A549 (cell line): Measurements from ENCODE around the gene SAXO1. TPM values are rescaled to one million over a fixed set of nuclear protein-coding genes. Genes with fewer than 3 reads are reported as not detected.

ENCODE experiments used
- ATAC-seq, 2 experiments: fragments of 200-7000 bp in 1 of 2; fragments of >200 bp in 1 of 2; cut with Nextera tagmentation in 1 of 2; cut with Tn5 transposase in 1 of 2; 3 replicates each; pipeline versions ENCODE4 v1.8.0 to v1.9.1; 2018 to 2020; ENCODE audit warnings: mild to moderate bottlenecking in 1 of 2, moderate library complexity in 1 of 2
- CTCF ChIA-PET: fragments of 300-600 bp; sonication (Branson Sonifier 250); formaldehyde crosslinking; extraction: SDS; loops from one replicate; lab custom pipeline; 2021; ENCODE audit warnings: antibody characterized with exemption, inconsistent platforms; lab: Yijun Ruan, JAX
- POLR2A ChIA-PET: fragments of 350-600 bp; formaldehyde crosslinking; extraction: SDS; loops from one replicate; lab custom pipeline; 2021; ENCODE audit warnings: antibody characterized with exemption, inconsistent platforms; lab: Yijun Ruan, JAX
- DNase-seq, 2 experiments: peaks; one replicate each; pipeline versions ENCODE4 v3.0.0 to v3.0.0-alpha.2; 2011 to 2016; ENCODE audit warnings: low read depth in 1 of 2, low spot score in 1 of 2
- FAIRE-seq: peaks from 2 replicates; lab custom pipeline; 2011; peaks lifted over from hg19 to GRCh38; lab: Jason Lieb, UNC
- H3K27ac ChIP-seq, 2 experiments: fragments of >200 bp; sonication (Bioruptor Twin); formaldehyde crosslinking; 3 replicates each; pipeline ENCODE4 v1.5.1; 2016 to 2017
- H3K4me1 ChIP-seq: fragments of >200 bp; sonication (Bioruptor Twin); formaldehyde crosslinking; 3 replicates; pipeline ENCODE4 v1.6.1; 2016
- H3K4me2 ChIP-seq: fragments of >200 bp; sonication (Bioruptor Twin); formaldehyde crosslinking; 3 replicates; pipeline ENCODE4 v1.6.1; 2016
- H3K4me3 ChIP-seq: fragments of >200 bp; sonication (Bioruptor Twin); formaldehyde crosslinking; 3 replicates; pipeline ENCODE4 v1.5.1; 2016
- H3K9me3 ChIP-seq: fragments of >200 bp; sonication (Bioruptor Twin); formaldehyde crosslinking; 3 replicates; pipeline ENCODE4 v1.6.1; 2016
- BHLHE40 ChIP-seq: IDR thresholded peaks from 2 replicates; pipeline ENCODE4 v1.6.1; 2012; ENCODE audit warnings: low read depth, low read length, inconsistent platforms
- CBX8 ChIP-seq: fragments of 200-600 bp; sonication (generic); IDR thresholded peaks from 2 replicates; pipeline ENCODE4 v1.6.1; 2016
- CEBPB ChIP-seq, 2 experiments: fragments of >200 bp in 1 of 2; sonication (Bioruptor Twin) in 1 of 2; formaldehyde crosslinking in 1 of 2; IDR thresholded peaks; 2 replicates each; pipeline ENCODE4 v1.6.1; 2012 to 2016
- CHD2 ChIP-seq: fragments of 150-350 bp; IDR thresholded peaks from 2 replicates; pipeline ENCODE4 v1.6.1; 2014; ENCODE audit warnings: low read length; ENCODE audit not compliant: partially characterized antibody
- EP300 ChIP-seq, 2 experiments: fragments of >200 bp; sonication (Bioruptor Twin); formaldehyde crosslinking; IDR thresholded peaks; 2 replicates in 1 of 2; 3 replicates in 1 of 2; pipeline ENCODE4 v1.6.1; 2016 to 2017
- ESRRA ChIP-seq: fragments of 150-350 bp; IDR thresholded peaks from 2 replicates; pipeline ENCODE4 v1.6.1; 2014; ENCODE audit warnings: mild to moderate bottlenecking, low read length, borderline replicate concordance
- FOSB ChIP-seq: fragments of 250-450 bp; sonication (Bioruptor Pico); IDR thresholded peaks from 2 replicates; pipeline ENCODE4 v1.5.0; 2020; ENCODE audit warnings: mild to moderate bottlenecking, moderate library complexity
- GATA3 ChIP-seq: IDR thresholded peaks from 2 replicates; pipeline ENCODE4 v1.6.1; 2012; ENCODE audit warnings: borderline replicate concordance
- HDAC2 ChIP-seq: fragments of 200-600 bp; sonication (generic); IDR thresholded peaks from 2 replicates; pipeline ENCODE4 v1.6.1; 2016
- HEYL ChIP-seq: fragments of 250-450 bp; sonication (Bioruptor Pico); IDR thresholded peaks from 2 replicates; pipeline ENCODE4 v1.8.0; 2021; ENCODE audit warnings: mild to moderate bottlenecking, moderate library complexity
- HOXB13 ChIP-seq: fragments of 250-450 bp; sonication (Bioruptor Pico); IDR thresholded peaks from 2 replicates; pipeline ENCODE4 v1.5.0; 2020; ENCODE audit warnings: low read depth, mild to moderate bottlenecking, moderate library complexity
- HOXB5 ChIP-seq: fragments of 250-450 bp; sonication (Bioruptor Pico); IDR thresholded peaks from 2 replicates; pipeline ENCODE4 v1.5.0; 2020; ENCODE audit warnings: mild to moderate bottlenecking, moderate library complexity
- JUN ChIP-seq, 2 experiments: fragments of >200 bp; sonication (Bioruptor Twin); formaldehyde crosslinking; IDR thresholded peaks; 2 replicates in 1 of 2; 3 replicates in 1 of 2; pipeline ENCODE4 v1.6.1; 2016 to 2017
- KDM5A ChIP-seq: fragments of 200-600 bp; sonication (generic); IDR thresholded peaks from 2 replicates; pipeline ENCODE4 v1.6.1; 2016; ENCODE audit warnings: antibody characterized with exemption, mild to moderate bottlenecking
- MAFK ChIP-seq: fragments of 450-650 bp; IDR thresholded peaks from 2 replicates; pipeline ENCODE4 v1.6.1; 2014; ENCODE audit not compliant: partially characterized antibody
- MYC ChIP-seq: IDR thresholded peaks from 2 replicates; pipeline ENCODE4 v1.6.1; 2012; ENCODE audit warnings: mild to moderate bottlenecking, inconsistent platforms, low read length, improper control_type of control experiment, borderline replicate concordance
- NFE2L2 ChIP-seq: fragments of 150-350 bp; conservative IDR thresholded peaks from 2 replicates; pipeline ENCODE4 v1.6.1; 2014; ENCODE audit warnings: low read length
- NPAS2 ChIP-seq: fragments of 250-450 bp; sonication (Bioruptor Pico); IDR thresholded peaks from 2 replicates; pipeline ENCODE4 v1.8.0; 2022; ENCODE audit warnings: mild to moderate bottlenecking, moderate library complexity, borderline replicate concordance
- NR3C1 ChIP-seq: fragments of >200 bp; sonication (Bioruptor Twin); formaldehyde crosslinking; IDR thresholded peaks from 3 replicates; pipeline ENCODE4 v1.6.1; 2017
- PBX3 ChIP-seq: IDR thresholded peaks from 2 replicates; pipeline ENCODE4 v1.6.1; 2012
- PHF8 ChIP-seq: fragments of 200-600 bp; sonication (generic); IDR thresholded peaks from 2 replicates; pipeline ENCODE4 v1.6.1; 2016; ENCODE audit warnings: low read depth, mild to moderate bottlenecking, antibody characterized with exemption, moderate library complexity, borderline replicate concordance
- RCOR1 ChIP-seq: fragments of 150-350 bp; IDR thresholded peaks from 2 replicates; pipeline ENCODE4 v1.6.1; 2014; ENCODE audit warnings: antibody characterized with exemption, low read length, low read depth
- RFX5 ChIP-seq: fragments of 450-650 bp; IDR thresholded peaks from 2 replicates; pipeline ENCODE4 v1.7.1; 2014; ENCODE audit warnings: antibody characterized with exemption, mild to moderate bottlenecking, moderate library complexity
- SREBF2 ChIP-seq: fragments of 450-650 bp; IDR thresholded peaks from 2 replicates; pipeline ENCODE4 v1.6.1; 2014; ENCODE audit warnings: mild to moderate bottlenecking, moderate library complexity
- TFCP2L1 ChIP-seq: fragments of 250-450 bp; sonication (Bioruptor Pico); IDR thresholded peaks from 2 replicates; pipeline ENCODE4 v1.5.0; 2021; ENCODE audit warnings: mild to moderate bottlenecking
- TP53 ChIP-seq: fragments of 250-450 bp; sonication (Bioruptor Pico); IDR thresholded peaks from 2 replicates; pipeline ENCODE4 v1.5.0; 2021; ENCODE audit warnings: mild to moderate bottlenecking, moderate library complexity
- USF2 ChIP-seq: fragments of 450-650 bp; IDR thresholded peaks from 2 replicates; pipeline ENCODE4 v1.6.1; 2014; ENCODE audit warnings: antibody characterized with exemption
- ZC3H11A ChIP-seq: fragments of 450-650 bp; IDR thresholded peaks from 2 replicates; pipeline ENCODE4 v1.6.1; 2014; ENCODE audit warnings: antibody characterized with exemption, mild to moderate bottlenecking
- ZSCAN20 ChIP-seq: fragments of 250-450 bp; sonication (Bioruptor Pico); IDR thresholded peaks from 2 replicates; pipeline ENCODE4 v1.8.0; 2022; ENCODE audit warnings: mild to moderate bottlenecking, moderate library complexity
- WGBS: methylation state at CpG from one replicate; pipeline ENCODE4 v1.1.6; 2017; ENCODE audit errors: missing lambda C conversion rate; 5-methylcytosine and 5-hydroxymethylcytosine counted together
- polyA minus RNA-seq: library from RNA; depleted of rRNA, polyadenylated mRNA; stranded (reverse); fragments of >200 nt; gene quantifications from 2 replicates; pipeline ENCODE4 v1.2.3, GENCODE V29; 2011; rRNA and poly(A)+ RNA removed
- polyA plus RNA-seq, 4 experiments: library from polyadenylated mRNA; depleted of rRNA in 3 of 4; stranded (reverse); fragments of >200 nt; fragmentation: RNase III in 1 of 4; extraction: RNeasy Plus Mini Kit Qiagen cat#74134 plus additional on column Dnase treatment in 1 of 4; gene quantifications; 2 replicates in 3 of 4; 3 replicates in 1 of 4; pipeline ENCODE4 v1.2.3, GENCODE V29; 2011 to 2017
- TF ChIP-seq, protein P1 (sequence below): fragments of >200 bp; sonication (Bioruptor Twin); formaldehyde crosslinking; IDR thresholded peaks from 3 replicates; pipeline ENCODE4 v1.6.1; 2016
- TF ChIP-seq, protein P2 (sequence below): IDR thresholded peaks from 2 replicates; pipeline ENCODE4 v1.6.1; 2012; ENCODE audit warnings: low read depth, borderline replicate concordance
- TF ChIP-seq, protein P3 (sequence below): fragments of >200 bp; sonication (Bioruptor Twin); formaldehyde crosslinking; IDR thresholded peaks from 2 replicates; pipeline ENCODE4 v1.6.1; 2016

Gene SAXO1, protein sequence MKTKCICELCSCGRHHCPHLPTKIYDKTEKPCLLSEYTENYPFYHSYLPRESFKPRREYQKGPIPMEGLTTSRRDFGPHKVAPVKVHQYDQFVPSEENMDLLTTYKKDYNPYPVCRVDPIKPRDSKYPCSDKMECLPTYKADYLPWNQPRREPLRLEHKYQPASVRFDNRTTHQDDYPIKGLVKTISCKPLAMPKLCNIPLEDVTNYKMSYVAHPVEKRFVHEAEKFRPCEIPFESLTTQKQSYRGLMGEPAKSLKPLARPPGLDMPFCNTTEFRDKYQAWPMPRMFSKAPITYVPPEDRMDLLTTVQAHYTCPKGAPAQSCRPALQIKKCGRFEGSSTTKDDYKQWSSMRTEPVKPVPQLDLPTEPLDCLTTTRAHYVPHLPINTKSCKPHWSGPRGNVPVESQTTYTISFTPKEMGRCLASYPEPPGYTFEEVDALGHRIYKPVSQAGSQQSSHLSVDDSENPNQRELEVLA
- polyA plus RNA-seq (2011; rRNA removed) = not detected in 2 replicates
- polyA plus RNA-seq (2012; cell fraction: cytosol; rRNA removed) = not detected in 2 replicates
- polyA plus RNA-seq (2012; cell fraction: nucleus; rRNA removed) = not detected in 2 replicates
- not detected in 3 replicates for polyA plus RNA-seq (2017; fragmentation: RNase III; extraction: RNeasy Plus Mini Kit Qiagen cat#74134 plus additional on column Dnase treatment)
- not detected in 2 replicates for polyA minus RNA-seq

- Histone ChIP-seq H3K4me1 (no peaks in the 10 kb centered on the region), H3K4me2 (no peak within 1 kb of the TSS), H3K9me3 (no peaks in the 10 kb centered on the region), H3K27ac (no peak within 1 kb of the TSS), H3K4me3 (no peak within 1 kb of the TSS)
- DNase-seq (no peak), ATAC-seq (no peak), FAIRE-seq (no peak)
- ChIA-PET POLR2A (no interaction called here), CTCF (interaction anchor here (0.7 to 2.6 kb wide), 5 partner anchors 16 to 1501 kb away, joined by 3 to 11 read pairs (median 3); partner anchors contain the start of gene RRAGA)
- TF ChIP-seq CHD2 (no peak), EP300 (IDR thresholded peaks at IDR 0.05) (no peak), NFE2L2 (no peak), HDAC2 (no peak), NPAS2 (no peak), KDM5A (no peak), ZC3H11A (no peak), BHLHE40 (no peak), MAFK (no peak), TFCP2L1 (no peak), ESRRA (no peak), JUN (IDR thresholded peaks at IDR 0.05) (no peak), SREBF2 (no peak), PBX3 (no peak), RCOR1 (no peak), NR3C1 (no peak)
- TF ChIP-seq, protein P1, sequence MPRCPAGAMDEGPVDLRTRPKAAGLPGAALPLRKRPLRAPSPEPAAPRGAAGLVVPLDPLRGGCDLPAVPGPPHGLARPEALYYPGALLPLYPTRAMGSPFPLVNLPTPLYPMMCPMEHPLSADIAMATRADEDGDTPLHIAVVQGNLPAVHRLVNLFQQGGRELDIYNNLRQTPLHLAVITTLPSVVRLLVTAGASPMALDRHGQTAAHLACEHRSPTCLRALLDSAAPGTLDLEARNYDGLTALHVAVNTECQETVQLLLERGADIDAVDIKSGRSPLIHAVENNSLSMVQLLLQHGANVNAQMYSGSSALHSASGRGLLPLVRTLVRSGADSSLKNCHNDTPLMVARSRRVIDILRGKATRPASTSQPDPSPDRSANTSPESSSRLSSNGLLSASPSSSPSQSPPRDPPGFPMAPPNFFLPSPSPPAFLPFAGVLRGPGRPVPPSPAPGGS = no peak
- TF ChIP-seq, protein P2, sequence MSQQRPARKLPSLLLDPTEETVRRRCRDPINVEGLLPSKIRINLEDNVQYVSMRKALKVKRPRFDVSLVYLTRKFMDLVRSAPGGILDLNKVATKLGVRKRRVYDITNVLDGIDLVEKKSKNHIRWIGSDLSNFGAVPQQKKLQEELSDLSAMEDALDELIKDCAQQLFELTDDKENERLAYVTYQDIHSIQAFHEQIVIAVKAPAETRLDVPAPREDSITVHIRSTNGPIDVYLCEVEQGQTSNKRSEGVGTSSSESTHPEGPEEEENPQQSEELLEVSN = no peak
- WGBS = 84% methylated on average over 20 of the region's 20 CpGs
Measured at GRCh38 chr9:19033015-19033414, at the start of gene SAXO1. Gene SAXO1, minus strand, starts transcription at chr9:19033209. Its CDS starts 301 bp downstream, at chr9:19032908.

DNA sequence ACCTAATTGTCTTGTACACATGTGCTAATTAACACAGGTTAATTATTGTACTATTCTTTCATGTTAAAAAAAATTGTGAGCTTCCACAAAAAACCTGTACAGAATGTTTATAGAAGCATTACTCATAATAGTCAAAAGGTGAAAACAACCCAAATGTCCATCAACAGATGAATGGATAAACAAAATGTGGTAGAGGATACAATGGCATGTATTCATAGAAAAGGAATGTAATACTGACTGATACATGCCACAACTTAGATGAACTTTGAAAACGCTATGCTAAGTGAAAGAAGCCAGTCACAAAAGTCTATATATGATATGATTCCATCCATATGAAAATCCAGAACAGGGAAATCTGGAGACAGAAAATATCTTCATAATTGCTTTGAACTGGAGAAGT is 41.8 kb upstream of the SAXO1 start:
- TF ChIP-seq HOXB5 (CRISPR knock-in tag) (no peak), TP53 (CRISPR knock-in tag) (no peak), ZSCAN20 (CRISPR knock-in tag) (no peak), GATA3 (no peak), PHF8 (no peak), FOSB (CRISPR knock-in tag) (no peak), CEBPB (IDR thresholded peaks at IDR 0.05) (no peak), CBX8 (no peak), RFX5 (no peak), PBX3 (no peak), HDAC2 (no peak), BHLHE40 (no peak), MYC (no peak), HOXB13 (CRISPR knock-in tag) (no peak), CHD2 (no peak), USF2 (no peak), HEYL (CRISPR knock-in tag) (no peak)
- TF ChIP-seq, protein P3, sequence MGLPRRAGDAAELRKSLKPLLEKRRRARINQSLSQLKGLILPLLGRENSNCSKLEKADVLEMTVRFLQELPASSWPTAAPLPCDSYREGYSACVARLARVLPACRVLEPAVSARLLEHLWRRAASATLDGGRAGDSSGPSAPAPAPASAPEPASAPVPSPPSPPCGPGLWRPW = no peak
- TF ChIP-seq, protein P2 = no peak
- Histone ChIP-seq H3K4me3 (no peak overlapping the region), H3K27ac (no peak overlapping the region), H3K4me2 (no peak overlapping the region), H3K9me3 (no peaks in the 10 kb centered on the region; the same call in 2 of the 3 replicates), H3K4me1 (no peaks in the 10 kb centered on the region)
- WGBS = 47% methylated on average over 1 of the region's 1 CpG
- CTCF ChIA-PET = interaction anchor here (0.6 to 0.9 kb wide), 2 partner anchors 25 to 1250 kb away, joined by 3 read pairs; partner anchors contain the start of gene RRAGA
- no peak for DNase-seq
- POLR2A ChIA-PET = no interaction called here
- no peak for ATAC-seq
- peak; percentile 63 for FAIRE-seq
